ENCODE results near the gene COL13A1.

DNA sequence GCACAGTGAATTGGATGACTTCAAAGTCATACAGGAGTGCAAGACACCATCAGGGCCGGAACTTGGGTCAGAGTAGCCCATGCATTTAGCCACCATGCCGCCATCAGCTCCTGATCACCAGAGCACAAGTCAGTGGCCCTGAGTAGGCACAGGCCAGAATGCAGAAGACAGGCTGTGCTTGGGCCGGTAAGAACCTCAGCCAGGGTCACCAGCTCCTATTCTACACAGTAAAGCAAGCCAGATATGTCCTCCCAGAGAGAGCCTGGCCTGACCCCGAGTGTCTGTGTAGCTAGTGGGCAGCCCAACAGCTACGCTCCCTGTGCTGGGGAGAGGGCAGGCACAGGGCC is 44.5 kb upstream of the COL13A1 start:
- TF ChIP-seq CTCF (IDR thresholded peaks at IDR 0.05; ENCODE audit: low read depth, low read length) (no peak), POLR2A (IDR thresholded peaks at IDR 0.05; ENCODE audit: extremely low read depth, insufficient read length) (no peak)
